Retina (tissue), 1 donor: ENCODE measurements around the gene FETUB.

Experiments used
- DNase-seq: peaks from one replicate; pipeline ENCODE4 v3.0.0-alpha.2; 2016

The FETUB gene

GRCh38 chr3:186639778-186640472 is at the start of gene FETUB:
Gene FETUB (plus strand): TSS chr3:186640399. CDS start chr3:186640461, 62 bp downstream.
- DNase-seq, result no peak

GRCh38 chr3:186590580-186591295 is 49.5 kb upstream of the FETUB start:
- no peak for DNase-seq

- no peak for DNase-seq
Measured at GRCh38 chr3:186592682-186593081, 47.5 kb upstream of the FETUB start.

- DNase-seq, result no peak
Measured at GRCh38 chr3:186593862-186594261, 46.3 kb upstream of the FETUB start.

- DNase-seq, result no peak
Measured at GRCh38 chr3:186594591-186595113, 45.5 kb upstream of the FETUB start.

GRCh38 chr3:186596568-186597287 is 43.5 kb upstream of the FETUB start:
- no peak for DNase-seq

- no peak for DNase-seq
Measured at GRCh38 chr3:186598108-186598784, 42.0 kb upstream of the FETUB start.

- DNase-seq, result no peak
Measured at GRCh38 chr3:186598794-186599141, 41.4 kb upstream of the FETUB start.

GRCh38 chr3:186599142-186599784 is 40.9 kb upstream of the FETUB start:
- DNase-seq, result no peak

- no peak for DNase-seq
Measured at GRCh38 chr3:186599785-186600166, 40.4 kb upstream of the FETUB start.

GRCh38 chr3:186600896-186601295 is 39.3 kb upstream of the FETUB start:
- no peak for DNase-seq

GRCh38 chr3:186603159-186603558 is 37.0 kb upstream of the FETUB start:
- no peak for DNase-seq

- no peak for DNase-seq
Measured at GRCh38 chr3:186605078-186605477, 35.1 kb upstream of the FETUB start.

GRCh38 chr3:186605561-186606545 is 34.3 kb upstream of the FETUB start:
- DNase-seq, result no peak

- DNase-seq, result no peak
Measured at GRCh38 chr3:186608624-186609215, 31.5 kb upstream of the FETUB start.

GRCh38 chr3:186609247-186609868 is 30.8 kb upstream of the FETUB start:
- DNase-seq, result no peak

GRCh38 chr3:186612065-186612464 is 28.1 kb upstream of the FETUB start:
- no peak for DNase-seq

- no peak for DNase-seq
Measured at GRCh38 chr3:186612721-186613636, 27.2 kb upstream of the FETUB start, which contains the start of gene AHSG. Gene AHSG (plus strand): TSS chr3:186613060. CDS start chr3:186613142, 82 bp downstream.

GRCh38 chr3:186613637-186614265 is 26.4 kb upstream of the FETUB start:
- no peak for DNase-seq
